ENCODE measurements around the gene RUVBL1.

RUVBL1 gene

GRCh38 chr3:128075522-128076482 is 47.8 kb downstream of the RUVBL1 start:
- Histone ChIP-seq H3K27me3 (replicated peaks; ENCODE audit: insufficient read depth, low read length) (no peaks in the 10 kb centered on the region), H3K4me2 (ENCODE audit: low read depth, low read length) (peak overlapping the region; percentile 61), H3K9me3 (replicated peaks; ENCODE audit: insufficient read depth, low read length) (no peaks in the 10 kb centered on the region), H3K4me3 (ENCODE audit: low read length) (peak overlapping the region; percentile 44), H4K20me1 (ENCODE audit: insufficient read depth, low read length) (peaks cover 20% of the 10 kb centered on the region), H3K36me3 (replicated peaks; ENCODE audit: insufficient read depth, low read length) (no peaks in the 10 kb centered on the region; the same call in 1 of the 2 replicates), H3K79me2 (ENCODE audit: low read length) (peaks cover 16% of the 10 kb centered on the region), H2AFZ (ENCODE audit: low read length) (0 out of 2 replicates have a peak overlapping the region, but pooled peaks have one; percentile 1), H3K9ac (ENCODE audit: low read length) (no peak overlapping the region), H3K27ac (ENCODE audit: low read length) (peak overlapping the region; percentile 12; the same call in 1 of the 2 replicates), H3F3A (ENCODE audit: insufficient read depth, low read length) (peaks cover 32% of the 10 kb centered on the region), H3K9me2 (replicated peaks; ENCODE audit: insufficient read depth, low read length) (no peaks in the 10 kb centered on the region), H3K4me1 (ENCODE audit: low read length) (peaks cover 13% of the 10 kb centered on the region)
- DNase-seq: peak; percentile 84
- peak; percentile 87 for TF ChIP-seq CTCF (IDR thresholded peaks at IDR 0.05; ENCODE audit: low read length)
- no peak for TF ChIP-seq EZH2phosphoT487 (IDR thresholded peaks at IDR 0.05; ENCODE audit: low read length)

- TF ChIP-seq EZH2 (optimal IDR thresholded peaks at IDR 0.05; ENCODE audit: low read depth, low read length) (no peak), EZH2phosphoT487 (IDR thresholded peaks at IDR 0.05; ENCODE audit: low read length) (no peak), CTCF (IDR thresholded peaks at IDR 0.05; ENCODE audit: low read length) (no peak)
- H3K4me2 ChIP-seq (ENCODE audit: low read depth, low read length): peak overlapping the region; percentile 61
- DNase-seq: no peak
- H4K20me1 ChIP-seq (ENCODE audit: insufficient read depth, low read length): peaks cover 20% of the 10 kb centered on the region
- H3K9me3 ChIP-seq (replicated peaks; ENCODE audit: insufficient read depth, low read length): no peaks in the 10 kb centered on the region
- peaks cover 37% of the 10 kb centered on the region for H3F3A ChIP-seq (ENCODE audit: insufficient read depth, low read length)
- no peaks in the 10 kb centered on the region for H3K27me3 ChIP-seq (replicated peaks; ENCODE audit: insufficient read depth, low read length)
- peaks cover 24% of the 10 kb centered on the region for H3K79me2 ChIP-seq (ENCODE audit: low read length)
- 0 out of 2 replicates have a peak overlapping the region, but pooled peaks have one; percentile 1 for H2AFZ ChIP-seq (ENCODE audit: low read length)
- H3K36me3 ChIP-seq (replicated peaks; ENCODE audit: insufficient read depth, low read length): peaks cover 2% of the 10 kb centered on the region; the same call in 1 of the 2 replicates
- H3K4me3 ChIP-seq (ENCODE audit: low read length): peak overlapping the region; percentile 44
- H3K9me2 ChIP-seq (replicated peaks; ENCODE audit: insufficient read depth, low read length): no peaks in the 10 kb centered on the region
- H3K9ac ChIP-seq (ENCODE audit: low read length): no peak overlapping the region
- peaks cover 13% of the 10 kb centered on the region for H3K4me1 ChIP-seq (ENCODE audit: low read length)
- peak overlapping the region; percentile 12; the same call in 1 of the 2 replicates for H3K27ac ChIP-seq (ENCODE audit: low read length)
These were observed 48.6 kb downstream of the RUVBL1 start for GRCh38 chr3:128074851-128075521.

- no peak for DNase-seq
- Histone ChIP-seq H3F3A (ENCODE audit: insufficient read depth, low read length) (peaks cover 43% of the 10 kb centered on the region), H3K27ac (ENCODE audit: low read length) (no peak overlapping the region), H3K36me3 (replicated peaks; ENCODE audit: insufficient read depth, low read length) (peaks cover 13% of the 10 kb centered on the region), H3K9me3 (replicated peaks; ENCODE audit: insufficient read depth, low read length) (no peaks in the 10 kb centered on the region), H3K4me3 (ENCODE audit: low read length) (no peak overlapping the region), H3K79me2 (ENCODE audit: low read length) (peaks cover 32% of the 10 kb centered on the region), H3K9ac (ENCODE audit: low read length) (no peak overlapping the region), H3K4me2 (ENCODE audit: low read depth, low read length) (no peak overlapping the region), H3K4me1 (ENCODE audit: low read length) (peaks cover 13% of the 10 kb centered on the region), H3K9me2 (replicated peaks; ENCODE audit: insufficient read depth, low read length) (no peaks in the 10 kb centered on the region), H2AFZ (ENCODE audit: low read length) (no peak overlapping the region), H4K20me1 (ENCODE audit: insufficient read depth, low read length) (peaks cover 20% of the 10 kb centered on the region), H3K27me3 (replicated peaks; ENCODE audit: insufficient read depth, low read length) (no peaks in the 10 kb centered on the region)
- TF ChIP-seq EZH2 (optimal IDR thresholded peaks at IDR 0.05; ENCODE audit: low read depth, low read length) (no peak), EZH2phosphoT487 (IDR thresholded peaks at IDR 0.05; ENCODE audit: low read length) (no peak), CTCF (IDR thresholded peaks at IDR 0.05; ENCODE audit: low read length) (no peak)
These were observed 49.8 kb downstream of the RUVBL1 start for GRCh38 chr3:128073807-128074206.

All from MM.1S (cell line).